ENCODE data around the gene DDX51.

GRCh38 chr12:132111654-132112304 lies 32.3 kb downstream of the DDX51 start:
- no peak for TF ChIP-seq POLR2A (IDR thresholded peaks at IDR 0.05)
- no peak for TF ChIP-seq CTCF (IDR thresholded peaks at IDR 0.05)

Data from Peyer's patch (tissue), 4 donors.